Stomach (tissue), 4 donors: ENCODE data around the gene ZC3H12C.

Experiments
- CTCF ChIP-seq, 7 experiments: fragments of 450-650 bp in 4 of 7; fragments of 200-600 bp in 3 of 7; sonication (generic) in 3 of 7; IDR thresholded peaks; one replicate each; pipeline ENCODE4 v1.5.1; 2016 to 2019; ENCODE audit warnings: antibody characterized with exemption in 7 of 7, control low read depth in 2 of 7, mild to moderate bottlenecking in 1 of 7
- POLR2AphosphoS5 ChIP-seq, 3 donors: sonication (generic); formaldehyde crosslinking; IDR thresholded peaks; one replicate each; pipeline ENCODE4 v1.6.1; 2016; ENCODE audit warnings: antibody characterized with exemption in 3 of 3

- no peak for TF ChIP-seq CTCF (IDR thresholded peaks at IDR 0.05)
- TF ChIP-seq POLR2AphosphoS5 (IDR thresholded peaks at IDR 0.05) = no peak
Observed at GRCh38 chr11:110182886-110183285, 89.7 kb downstream of the ZC3H12C start.
